ENCODE data around the gene KLHL36. TPM values are rescaled to one million over a fixed set of nuclear protein-coding genes. Genes with fewer than 3 reads are reported as not detected.

KLHL36 gene
- total RNA-seq, 1 experiment from 2014 or later, result 79.0 TPM

DNA sequence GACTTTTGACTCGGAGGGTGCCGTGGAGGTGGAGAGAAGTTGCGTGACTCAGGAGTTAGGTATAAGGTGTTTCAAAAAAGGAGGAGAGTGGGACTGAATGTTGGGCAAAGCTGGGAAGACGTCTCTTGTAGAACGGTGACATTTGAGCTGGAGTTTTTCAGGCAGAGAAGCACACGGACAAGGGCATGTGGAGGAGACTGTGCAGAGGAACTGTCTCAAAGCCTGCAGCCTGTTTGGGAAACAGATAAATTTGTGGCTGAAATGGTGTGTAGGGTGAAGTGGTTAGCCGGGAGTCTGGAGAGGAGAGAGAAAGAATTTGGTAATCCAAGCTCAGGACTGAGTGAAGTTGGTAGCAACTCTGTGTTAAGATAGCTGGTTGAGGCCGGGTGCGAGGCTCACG lies 61.3 kb downstream of the KLHL36 start:
- ATAC-seq (no peak), DNase-seq (ENCODE audit: low read depth, low spot score) (no peak)
- intact Hi-C loops (cut with micrococcal nuclease), result no loop called here
- peaks cover 78% of the 10 kb centered on the region; the same call in 1 of the 2 replicates for H4K20me1 ChIP-seq (ENCODE audit: insufficient read depth)
- BruUV-seq (replicated peaks), result no TSS peak
- TF ChIP-seq SIN3A (IDR thresholded peaks at IDR 0.05; ENCODE audit: low read depth) (no peak), POLR2AphosphoS5 (IDR thresholded peaks at IDR 0.05; ENCODE audit: low read depth, low read length) (no peak), CEBPB (IDR thresholded peaks at IDR 0.05; ENCODE audit: low read depth) (no peak), SRF (IDR thresholded peaks at IDR 0.05; ENCODE audit: low read depth) (no peak), CBX3 (IDR thresholded peaks at IDR 0.05; ENCODE audit: low read depth) (no peak), SP1 (IDR thresholded peaks at IDR 0.05; ENCODE audit: low read depth) (no peak), RAD21 (IDR thresholded peaks at IDR 0.05; ENCODE audit: low read depth) (no peak), POLR2A (IDR thresholded peaks at IDR 0.05; ENCODE audit: borderline replicate concordance, extremely low read depth, insufficient read depth, insufficient read length) (no peak), EGR1 (IDR thresholded peaks at IDR 0.05; ENCODE audit: low read depth) (no peak), EZH2phosphoT487 (IDR thresholded peaks at IDR 0.05; ENCODE audit: borderline replicate concordance) (no peak), TCF7L2 (IDR thresholded peaks at IDR 0.05; ENCODE audit: borderline replicate concordance, extremely low read depth, insufficient read depth, insufficient read length) (no peak), ELF1 (IDR thresholded peaks at IDR 0.05; ENCODE audit: borderline replicate concordance, low read depth) (no peak), YY1 (IDR thresholded peaks at IDR 0.05; ENCODE audit: extremely low read depth, insufficient replicate concordance, low read depth, low read length) (no peak), ZFX (IDR thresholded peaks at IDR 0.05) (no peak)
- TF ChIP-seq, protein P1, sequence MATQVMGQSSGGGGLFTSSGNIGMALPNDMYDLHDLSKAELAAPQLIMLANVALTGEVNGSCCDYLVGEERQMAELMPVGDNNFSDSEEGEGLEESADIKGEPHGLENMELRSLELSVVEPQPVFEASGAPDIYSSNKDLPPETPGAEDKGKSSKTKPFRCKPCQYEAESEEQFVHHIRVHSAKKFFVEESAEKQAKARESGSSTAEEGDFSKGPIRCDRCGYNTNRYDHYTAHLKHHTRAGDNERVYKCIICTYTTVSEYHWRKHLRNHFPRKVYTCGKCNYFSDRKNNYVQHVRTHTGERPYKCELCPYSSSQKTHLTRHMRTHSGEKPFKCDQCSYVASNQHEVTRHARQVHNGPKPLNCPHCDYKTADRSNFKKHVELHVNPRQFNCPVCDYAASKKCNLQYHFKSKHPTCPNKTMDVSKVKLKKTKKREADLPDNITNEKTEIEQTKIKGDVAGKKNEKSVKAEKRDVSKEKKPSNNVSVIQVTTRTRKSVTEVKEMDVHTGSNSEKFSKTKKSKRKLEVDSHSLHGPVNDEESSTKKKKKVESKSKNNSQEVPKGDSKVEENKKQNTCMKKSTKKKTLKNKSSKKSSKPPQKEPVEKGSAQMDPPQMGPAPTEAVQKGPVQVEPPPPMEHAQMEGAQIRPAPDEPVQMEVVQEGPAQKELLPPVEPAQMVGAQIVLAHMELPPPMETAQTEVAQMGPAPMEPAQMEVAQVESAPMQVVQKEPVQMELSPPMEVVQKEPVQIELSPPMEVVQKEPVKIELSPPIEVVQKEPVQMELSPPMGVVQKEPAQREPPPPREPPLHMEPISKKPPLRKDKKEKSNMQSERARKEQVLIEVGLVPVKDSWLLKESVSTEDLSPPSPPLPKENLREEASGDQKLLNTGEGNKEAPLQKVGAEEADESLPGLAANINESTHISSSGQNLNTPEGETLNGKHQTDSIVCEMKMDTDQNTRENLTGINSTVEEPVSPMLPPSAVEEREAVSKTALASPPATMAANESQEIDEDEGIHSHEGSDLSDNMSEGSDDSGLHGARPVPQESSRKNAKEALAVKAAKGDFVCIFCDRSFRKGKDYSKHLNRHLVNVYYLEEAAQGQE (IDR thresholded peaks at IDR 0.05; ENCODE audit: low read depth), result no peak
- TF ChIP-seq, protein P2, sequence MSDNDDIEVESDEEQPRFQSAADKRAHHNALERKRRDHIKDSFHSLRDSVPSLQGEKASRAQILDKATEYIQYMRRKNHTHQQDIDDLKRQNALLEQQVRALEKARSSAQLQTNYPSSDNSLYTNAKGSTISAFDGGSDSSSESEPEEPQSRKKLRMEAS (IDR thresholded peaks at IDR 0.05), result no peak
- TF ChIP-seq, protein P3, sequence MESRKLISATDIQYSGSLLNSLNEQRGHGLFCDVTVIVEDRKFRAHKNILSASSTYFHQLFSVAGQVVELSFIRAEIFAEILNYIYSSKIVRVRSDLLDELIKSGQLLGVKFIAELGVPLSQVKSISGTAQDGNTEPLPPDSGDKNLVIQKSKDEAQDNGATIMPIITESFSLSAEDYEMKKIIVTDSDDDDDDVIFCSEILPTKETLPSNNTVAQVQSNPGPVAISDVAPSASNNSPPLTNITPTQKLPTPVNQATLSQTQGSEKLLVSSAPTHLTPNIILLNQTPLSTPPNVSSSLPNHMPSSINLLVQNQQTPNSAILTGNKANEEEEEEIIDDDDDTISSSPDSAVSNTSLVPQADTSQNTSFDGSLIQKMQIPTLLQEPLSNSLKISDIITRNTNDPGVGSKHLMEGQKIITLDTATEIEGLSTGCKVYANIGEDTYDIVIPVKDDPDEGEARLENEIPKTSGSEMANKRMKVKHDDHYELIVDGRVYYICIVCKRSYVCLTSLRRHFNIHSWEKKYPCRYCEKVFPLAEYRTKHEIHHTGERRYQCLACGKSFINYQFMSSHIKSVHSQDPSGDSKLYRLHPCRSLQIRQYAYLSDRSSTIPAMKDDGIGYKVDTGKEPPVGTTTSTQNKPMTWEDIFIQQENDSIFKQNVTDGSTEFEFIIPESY (IDR thresholded peaks at IDR 0.05; ENCODE audit: extremely low read depth, insufficient replicate concordance, low read length), result no peak
- TF ChIP-seq, protein P4, sequence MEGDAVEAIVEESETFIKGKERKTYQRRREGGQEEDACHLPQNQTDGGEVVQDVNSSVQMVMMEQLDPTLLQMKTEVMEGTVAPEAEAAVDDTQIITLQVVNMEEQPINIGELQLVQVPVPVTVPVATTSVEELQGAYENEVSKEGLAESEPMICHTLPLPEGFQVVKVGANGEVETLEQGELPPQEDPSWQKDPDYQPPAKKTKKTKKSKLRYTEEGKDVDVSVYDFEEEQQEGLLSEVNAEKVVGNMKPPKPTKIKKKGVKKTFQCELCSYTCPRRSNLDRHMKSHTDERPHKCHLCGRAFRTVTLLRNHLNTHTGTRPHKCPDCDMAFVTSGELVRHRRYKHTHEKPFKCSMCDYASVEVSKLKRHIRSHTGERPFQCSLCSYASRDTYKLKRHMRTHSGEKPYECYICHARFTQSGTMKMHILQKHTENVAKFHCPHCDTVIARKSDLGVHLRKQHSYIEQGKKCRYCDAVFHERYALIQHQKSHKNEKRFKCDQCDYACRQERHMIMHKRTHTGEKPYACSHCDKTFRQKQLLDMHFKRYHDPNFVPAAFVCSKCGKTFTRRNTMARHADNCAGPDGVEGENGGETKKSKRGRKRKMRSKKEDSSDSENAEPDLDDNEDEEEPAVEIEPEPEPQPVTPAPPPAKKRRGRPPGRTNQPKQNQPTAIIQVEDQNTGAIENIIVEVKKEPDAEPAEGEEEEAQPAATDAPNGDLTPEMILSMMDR (IDR thresholded peaks at IDR 0.05 in 2 of 3, conservative IDR thresholded peaks at IDR 0.05 in 1 of 3; ENCODE audit: borderline replicate concordance in 1 of 3, insufficient read depth in 1 of 3, low read depth in 2 of 3, low read length in 2 of 3), result no peak
- TF ChIP-seq, protein P5, sequence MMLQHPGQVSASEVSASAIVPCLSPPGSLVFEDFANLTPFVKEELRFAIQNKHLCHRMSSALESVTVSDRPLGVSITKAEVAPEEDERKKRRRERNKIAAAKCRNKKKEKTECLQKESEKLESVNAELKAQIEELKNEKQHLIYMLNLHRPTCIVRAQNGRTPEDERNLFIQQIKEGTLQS (IDR thresholded peaks at IDR 0.05), result no peak
- peaks cover 4 to 11% of the 10 kb centered on the region in 2 experiments; a peak in 3 of 4 replicates for H3K36me3 ChIP-seq (ENCODE audit: control insufficient read depth in 1 of 2, insufficient read depth in 2 of 2, low read length in 2 of 2)
- H2AFZ ChIP-seq (ENCODE audit: low read depth, low read length, poor library complexity, severe bottlenecking), result no peak overlapping the region
- H3K4me1 ChIP-seq (ENCODE audit: control insufficient read depth in 1 of 2, insufficient read depth in 2 of 2, low read length in 2 of 2), result peaks cover 4 to 6% of the 10 kb centered on the region in 2 experiments; a peak in 3 of 4 replicates
- H3K4me2 ChIP-seq (ENCODE audit: low read length), result no peak overlapping the region
- ChIA-PET POLR2A (no interaction called here), RAD21 (ENCODE audit: low non-redundant PET in 1 of 2, low total read pairs in 2 of 2, uncharacterized antibody in 2 of 2, unreplicated experiment in 2 of 2) (no interaction called here), CTCF (interaction anchor here (0.6 to 7.0 kb wide), 2 partner anchors 16 to 87 kb away, joined by 3 to 47 read pairs; no protein-coding TSS in a partner anchor)
- H3K9me2 ChIP-seq (ENCODE audit: insufficient read depth), result no peaks in the 10 kb centered on the region
- H3K27me3 ChIP-seq (ENCODE audit: insufficient read depth, low read length), result no peaks in the 10 kb centered on the region
- H3K27ac ChIP-seq (ENCODE audit: low read depth, low read length), result no peak overlapping the region
- H3K9ac ChIP-seq (ENCODE audit: low read length), result no peak overlapping the region
- H3K79me2 ChIP-seq (ENCODE audit: insufficient read depth, low read length), result peaks cover 100% of the 10 kb centered on the region
- no peaks in the 10 kb centered on the region for H3K9me3 ChIP-seq (ENCODE audit: control insufficient read depth in 1 of 2, insufficient read depth in 1 of 2, low read depth in 1 of 2, low read length in 2 of 2)
- H3K4me3 ChIP-seq (replicated peaks in 1 of 2; ENCODE audit: low read depth in 1 of 2, low read length in 2 of 2), result no peak overlapping the region
